Cardiac muscle cell (in vitro differentiated cells and primary cell): ENCODE data around the gene APBA2. TPM values are rescaled to one million over a fixed set of nuclear protein-coding genes. Genes with fewer than 3 reads are reported as not detected.
A peak's percentile ranks its signal among the peaks of the same experiment; 100 is the strongest.

Experiments used
- DNase-seq, 2 donors: peaks; one replicate each; pipeline versions ENCODE4 v3.0.0 to v3.0.0-alpha.2; 2010 to 2017; ENCODE audit warnings: low read depth in 1 of 2, low spot score in 1 of 2
- H3K27ac ChIP-seq: fragments of 200-600 bp; sonication (generic); 2 replicates; pipeline ENCODE4 v1.5.1; 2016
- H3K27me3 ChIP-seq: fragments of 200-600 bp; sonication (generic); 2 replicates; pipeline ENCODE4 v1.6.0; 2016; ENCODE audit warnings: control low read depth
- H3K36me3 ChIP-seq: fragments of 200-600 bp; sonication (generic); 2 replicates; pipeline ENCODE4 v1.5.1; 2016; ENCODE audit warnings: control low read depth
- H3K4me1 ChIP-seq: fragments of 200-600 bp; sonication (generic); 2 replicates; pipeline ENCODE4 v1.8.1; 2017; ENCODE audit warnings: low read depth, mild to moderate bottlenecking, mixed run types
- H3K4me3 ChIP-seq: fragments of 200-600 bp; sonication (generic); 2 replicates; pipeline ENCODE4 v1.5.1; 2016; ENCODE audit warnings: mild to moderate bottlenecking
- H3K9me3 ChIP-seq: fragments of 200-600 bp; sonication (generic); 2 replicates; pipeline ENCODE4 v1.5.1; 2017; ENCODE audit warnings: low read depth, mild to moderate bottlenecking, control low read depth
- CTCF ChIP-seq: IDR thresholded peaks from 2 replicates; pipeline ENCODE4 v1.5.1; 2012; ENCODE audit warnings: low read depth, mild to moderate bottlenecking, low read length
- polyA plus RNA-seq: library from polyadenylated mRNA; unstranded; fragments of >200 nt; fragmentation: Nextera tagmentation; extraction: Ambion mirVana; gene quantifications from 2 replicates; pipeline ENCODE4 v1.2.1, GENCODE V29; 2016
- total RNA-seq: library from RNA; depleted of rRNA; stranded (reverse); fragments of >200 nt; gene quantifications from 2 replicates; pipeline ENCODE4 v1.2.3, GENCODE V29; 2016

Gene APBA2
- total and polyA plus RNA-seq, 2 experiments from 2014 or later: 20.5 to 33.2 TPM

- H3K4me3 ChIP-seq: no peak overlapping the region
- H3K36me3 ChIP-seq: no peaks in the 10 kb centered on the region
- no peaks in the 10 kb centered on the region for H3K9me3 ChIP-seq
- H3K27ac ChIP-seq: no peak overlapping the region
- H3K27me3 ChIP-seq: no peaks in the 10 kb centered on the region
- no peak for TF ChIP-seq CTCF
- no peak for DNase-seq
- H3K4me1 ChIP-seq: no peaks in the 10 kb centered on the region
Observed at GRCh38 chr15:28947221-28947674, 61.5 kb downstream of the APBA2 start.

- no peak for TF ChIP-seq CTCF
- H3K27me3 ChIP-seq: no peaks in the 10 kb centered on the region
- no peak for DNase-seq
- no peak overlapping the region for H3K27ac ChIP-seq
- no peaks in the 10 kb centered on the region for H3K4me1 ChIP-seq
- no peak overlapping the region for H3K4me3 ChIP-seq
- H3K36me3 ChIP-seq: no peaks in the 10 kb centered on the region
- H3K9me3 ChIP-seq: no peaks in the 10 kb centered on the region
Observed at GRCh38 chr15:28948036-28948435, 62.3 kb downstream of the APBA2 start.

GRCh38 chr15:28950916-28951315 is 65.1 kb downstream of the APBA2 start:
- no peak for TF ChIP-seq CTCF
- Histone ChIP-seq H3K36me3 (no peaks in the 10 kb centered on the region), H3K9me3 (no peaks in the 10 kb centered on the region), H3K4me1 (peaks cover 3% of the 10 kb centered on the region), H3K4me3 (no peak overlapping the region), H3K27ac (no peak overlapping the region), H3K27me3 (no peaks in the 10 kb centered on the region)
- DNase-seq: no peak

GRCh38 chr15:28952666-28953491 is 67.1 kb downstream of the APBA2 start:
- no peaks in the 10 kb centered on the region for H3K27me3 ChIP-seq
- H3K27ac ChIP-seq: no peak overlapping the region
- peaks cover 3% of the 10 kb centered on the region for H3K4me1 ChIP-seq
- H3K4me3 ChIP-seq: no peak overlapping the region
- no peak for TF ChIP-seq CTCF
- DNase-seq: peak in 1 of 2 donors; percentile 21
- H3K36me3 ChIP-seq: no peaks in the 10 kb centered on the region
- no peaks in the 10 kb centered on the region for H3K9me3 ChIP-seq

GRCh38 chr15:28953573-28954195 is 67.9 kb downstream of the APBA2 start:
- no peak for DNase-seq
- Histone ChIP-seq H3K4me3 (no peak overlapping the region), H3K4me1 (peaks cover 3% of the 10 kb centered on the region), H3K36me3 (no peaks in the 10 kb centered on the region), H3K9me3 (no peaks in the 10 kb centered on the region), H3K27me3 (no peaks in the 10 kb centered on the region), H3K27ac (no peak overlapping the region)
- no peak for TF ChIP-seq CTCF
